ENCODE data around the gene ELL2.
"Not testable (repeated sequence)": the region's sequence is repeated elsewhere in the genome, so short reads cannot be mapped to it uniquely, and the experiment has no call there.

Gene ELL2

DNA sequence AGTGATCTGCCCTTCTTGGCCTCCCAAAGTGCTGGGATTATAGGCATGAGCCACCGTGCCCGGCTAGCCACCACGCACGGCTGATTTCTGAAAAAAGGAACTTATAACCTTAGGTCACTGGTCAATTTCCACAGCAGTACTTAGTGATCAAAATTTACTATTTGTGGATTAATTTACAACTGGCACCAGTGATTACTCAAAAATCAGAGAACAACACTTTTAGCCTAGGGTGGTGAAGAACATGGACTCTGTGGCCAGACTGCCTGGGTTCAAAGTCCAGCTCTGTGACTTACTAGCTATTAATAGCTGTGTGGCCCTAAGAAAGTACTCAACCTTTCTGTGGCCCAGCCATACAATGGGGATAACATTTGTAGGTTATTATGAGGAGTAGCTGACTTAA lies 88.3 kb downstream of the ELL2 start:
- ChIA-PET POLR2A (ENCODE audit: low non-redundant PET) (no interaction called here), CTCF (interaction anchor here (0.6 kb wide), 1 partner anchor 462 kb away, joined by 3 read pairs; no protein-coding TSS in a partner anchor)
- no peak overlapping the region for H3K27ac ChIP-seq
- DNase-seq (ENCODE audit: low spot score): no peak
- TF ChIP-seq CTCF (conservative IDR thresholded peaks at IDR 0.05; ENCODE audit: low read depth): no peak

DNA sequence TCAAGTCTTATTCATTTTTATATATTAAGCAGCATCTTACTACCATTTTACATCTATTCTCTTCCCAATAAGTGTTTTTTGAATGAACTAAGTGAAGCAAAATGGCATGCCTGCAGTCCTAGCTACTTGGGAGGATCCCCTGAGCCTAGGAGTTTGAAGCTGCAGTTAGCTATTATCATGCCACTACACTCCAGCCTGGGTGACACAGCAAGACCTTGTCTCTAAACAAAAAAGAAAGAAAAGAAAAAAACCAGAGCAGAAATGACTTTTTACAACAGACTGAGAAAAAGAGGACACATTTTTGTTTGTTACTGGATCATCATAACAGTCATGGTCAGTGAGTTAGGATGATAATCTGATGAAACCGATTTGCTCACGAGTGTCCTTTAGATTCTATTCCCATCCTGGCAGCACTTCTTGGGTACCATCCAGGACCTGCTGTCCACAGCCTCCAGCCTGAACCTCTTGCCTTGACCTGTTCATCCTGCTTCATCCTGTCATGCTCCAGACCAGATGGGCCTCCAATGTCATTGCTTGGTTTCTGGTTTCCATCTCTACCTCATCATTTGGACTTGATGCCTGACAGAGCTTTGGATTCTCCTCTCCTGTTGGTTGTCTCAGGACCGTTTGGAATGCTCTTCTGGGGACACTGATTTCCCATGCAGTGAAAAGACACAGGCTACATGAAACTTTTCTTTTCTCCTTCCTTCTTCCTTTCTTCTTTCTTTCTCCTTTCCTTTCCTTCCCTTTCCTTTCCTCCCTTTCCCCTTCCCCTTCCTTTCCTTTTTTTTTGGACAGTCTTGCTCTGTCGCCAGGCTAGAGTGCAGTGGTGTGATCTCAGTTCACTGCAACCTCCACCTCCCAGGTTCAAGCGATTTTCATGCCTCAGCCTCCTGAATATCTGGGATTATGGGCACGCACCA lies 89.0 kb downstream of the ELL2 start:
- no peak for DNase-seq (ENCODE audit: low spot score)
- TF ChIP-seq CTCF (conservative IDR thresholded peaks at IDR 0.05; ENCODE audit: low read depth): no peak
- ChIA-PET POLR2A (ENCODE audit: low non-redundant PET) (no interaction called here), CTCF (interaction anchor here (0.6 kb wide), 1 partner anchor 463 kb away, joined by 3 read pairs; no protein-coding TSS in a partner anchor)
- no peak overlapping the region for H3K27ac ChIP-seq

- no peak overlapping the region for H3K27ac ChIP-seq
- POLR2A ChIA-PET (ENCODE audit: low non-redundant PET): no interaction called here
- no peak for DNase-seq (ENCODE audit: low spot score)
- no peak for TF ChIP-seq CTCF (conservative IDR thresholded peaks at IDR 0.05; ENCODE audit: low read depth)
- CTCF ChIA-PET: interaction anchor here (0.7 kb wide), 1 partner anchor 46 kb away, joined by 3 read pairs; no protein-coding TSS in a partner anchor
Measured at GRCh38 chr5:95871146-95871806, 90.4 kb downstream of the ELL2 start.

DNA sequence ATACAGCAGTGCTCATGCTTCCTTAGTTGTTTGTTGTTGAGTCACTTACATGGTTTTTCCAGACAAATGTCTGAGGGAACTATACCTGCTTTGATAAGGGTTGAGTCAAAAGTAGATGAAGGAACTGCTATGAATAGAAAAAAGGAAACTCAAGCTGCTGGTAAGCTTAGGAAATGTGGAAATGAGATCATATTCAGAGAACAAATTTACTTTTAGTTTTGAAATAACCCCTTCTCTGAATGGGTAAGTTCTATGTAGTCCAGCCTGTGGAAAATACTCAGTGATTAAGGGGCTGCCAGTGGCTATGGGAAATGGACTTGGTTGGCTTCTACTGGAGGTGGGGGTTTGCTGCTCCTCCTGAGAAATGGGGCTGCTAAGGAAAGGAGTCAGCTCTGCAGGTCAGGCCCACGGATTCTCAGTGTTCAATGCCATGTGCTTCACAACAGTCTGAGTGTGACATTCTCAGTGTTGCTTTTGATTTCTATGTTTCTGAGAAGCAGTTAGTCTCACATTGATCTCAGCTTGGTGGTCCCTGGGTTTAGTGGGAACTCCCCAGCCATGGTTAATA lies 91.5 kb downstream of the ELL2 start:
- ChIA-PET CTCF (interaction anchor here (0.7 kb wide), 1 partner anchor 322 kb away, joined by 3 read pairs; no protein-coding TSS in a partner anchor), POLR2A (ENCODE audit: low non-redundant PET) (no interaction called here)
- H3K27ac ChIP-seq: no peak overlapping the region
- no peak for DNase-seq (ENCODE audit: low spot score)
- no peak for TF ChIP-seq CTCF (conservative IDR thresholded peaks at IDR 0.05; ENCODE audit: low read depth)

DNA sequence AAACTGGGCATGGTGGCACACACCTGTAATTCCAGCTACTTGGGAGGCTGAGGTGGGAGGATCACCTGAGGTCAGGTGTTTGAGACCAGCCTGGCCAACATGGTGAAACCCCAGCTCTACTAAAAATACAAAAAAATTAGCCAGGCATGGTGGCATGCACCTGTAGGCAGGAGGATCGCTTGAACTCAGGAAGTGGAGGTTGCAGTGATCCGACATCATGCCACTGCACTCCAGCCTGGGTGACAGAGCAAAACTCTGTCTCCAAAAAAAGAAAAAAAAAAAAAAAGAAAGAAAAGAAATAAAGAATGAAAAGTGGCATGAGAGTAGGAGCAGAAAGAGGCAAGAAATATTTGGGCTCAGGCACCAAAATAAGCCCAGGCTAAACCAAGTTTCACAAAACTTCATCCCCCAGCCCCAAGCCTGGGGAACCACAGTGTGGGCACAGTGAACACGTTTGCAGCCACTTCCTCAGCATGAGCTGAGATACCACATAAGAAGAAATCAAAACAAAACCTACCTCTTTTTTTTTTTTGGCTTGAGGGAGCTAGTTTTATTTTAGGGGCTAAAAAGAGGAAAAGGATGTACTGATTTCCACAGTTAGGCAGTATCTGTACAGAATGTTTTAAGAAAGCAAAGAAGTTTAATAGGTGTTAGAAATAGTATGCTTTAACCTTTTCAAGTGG lies 92.3 kb downstream of the ELL2 start:
- CTCF ChIA-PET; DNase-seq (ENCODE audit: low spot score); H3K27ac ChIP-seq; POLR2A ChIA-PET (ENCODE audit: low non-redundant PET): not testable (repeated sequence)

GRCh38 chr5:95868136-95868535 lies 93.5 kb downstream of the ELL2 start:
- no peak for TF ChIP-seq CTCF (conservative IDR thresholded peaks at IDR 0.05; ENCODE audit: low read depth)
- CTCF ChIA-PET: no interaction called here
- no peak for DNase-seq (ENCODE audit: low spot score)
- H3K27ac ChIP-seq: no peak overlapping the region
- POLR2A ChIA-PET (ENCODE audit: low non-redundant PET): interaction anchor here (0.6 kb wide), 1 partner anchor 378 kb away, joined by 7 read pairs; no protein-coding TSS in a partner anchor

Measured in RWPE1 (cell line).